Posterior vena cava (tissue), 2 donors: ENCODE results near the gene HCFC1. TPM values are rescaled to one million over a fixed set of nuclear protein-coding genes. Genes with fewer than 3 reads are reported as not detected.
"Not testable (repeated sequence)": the region's sequence is repeated elsewhere in the genome, so short reads cannot be mapped to it uniquely, and the experiment has no call there.

Experiments
- DNase-seq: peaks from one replicate; pipeline ENCODE4 v3.0.0-alpha.2; 2020; ENCODE audit warnings: low spot score
- intact Hi-C, 2 donors: fragments of 100-400 bp; cut with DNase I; formaldehyde crosslinking; loops; one replicate each; pipeline versions ENCODE4 v1.14.1 to v1.14.2; 2022 to 2023
- total RNA-seq, 2 donors: library from RNA; stranded (reverse); fragmentation: NEBNext Ultra II Directional; extraction: Animal tissue kit (Norgen Biotek cat#: 25700); gene quantifications; one replicate each; pipeline ENCODE4 v1.2.1, GENCODE V29; 2021
- donor health status: DM: yes; HTN: yes; CAD: no.
- donor health status: DM: yes; HTN: yes; CAD: no.

HCFC1 gene
- total RNA-seq, 2 donors from 2014 or later = 36.9 to 44.6 TPM

DNA sequence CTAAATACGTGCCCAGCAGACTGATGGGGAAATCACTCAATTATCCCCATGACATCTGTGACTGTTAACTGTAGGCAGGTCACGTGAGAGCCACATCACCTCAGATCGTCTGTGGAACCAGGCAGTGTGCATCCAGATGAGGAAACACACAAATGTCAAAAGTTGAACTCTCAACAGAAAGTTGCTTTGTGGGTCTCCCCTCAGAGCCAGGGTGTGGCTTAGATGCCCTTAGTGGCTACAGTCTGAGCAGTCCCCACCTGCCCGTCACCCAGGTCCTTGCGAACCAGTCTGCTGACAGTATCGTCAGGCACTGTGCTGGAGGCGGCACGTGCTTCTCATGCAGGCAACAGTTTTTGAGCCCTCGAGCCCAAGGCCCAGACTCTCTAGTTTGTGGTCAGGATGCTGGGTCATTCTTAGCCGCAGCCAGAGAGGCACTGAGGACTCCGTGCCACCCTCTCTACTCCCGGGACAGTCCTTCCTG lies 11.7 kb upstream of the HCFC1 start:
- intact Hi-C loops = no loop called here
- DNase-seq = no peak

DNA sequence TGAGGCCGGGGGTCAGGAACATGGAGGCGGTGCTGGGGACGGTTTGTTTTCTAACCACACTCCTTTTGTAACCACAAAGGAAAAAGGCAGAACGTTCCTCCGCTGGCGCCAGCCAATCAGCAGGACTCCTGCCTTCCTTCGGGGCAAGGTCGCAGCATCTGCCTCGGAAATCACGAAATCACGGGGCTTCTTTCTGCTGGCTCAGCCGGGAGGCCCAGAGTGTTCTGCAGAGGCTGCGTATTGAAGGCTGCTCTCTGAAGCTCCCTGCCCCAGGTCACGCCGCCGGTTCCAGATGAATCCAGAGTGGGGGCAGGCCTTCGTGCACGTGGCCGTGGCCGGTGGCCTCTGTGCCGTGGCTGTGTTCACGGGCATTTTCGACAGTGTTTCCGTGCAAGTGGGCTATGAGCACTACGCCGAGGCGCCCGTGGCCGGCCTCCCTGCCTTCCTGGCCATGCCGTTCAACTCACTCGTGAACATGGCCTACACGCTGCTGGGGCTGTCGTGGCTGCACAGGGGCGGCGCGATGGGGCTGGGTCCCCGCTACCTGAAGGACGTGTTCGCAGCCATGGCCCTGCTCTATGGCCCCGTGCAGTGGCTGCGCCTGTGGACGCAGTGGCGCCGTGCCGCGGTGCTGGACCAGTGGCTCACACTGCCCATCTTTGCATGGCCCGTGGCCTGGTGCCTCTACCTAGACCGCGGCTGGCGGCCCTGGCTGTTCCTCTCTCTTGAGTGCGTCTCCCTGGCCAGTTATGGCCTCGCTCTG lies 10.3 kb upstream of the HCFC1 start:
- intact Hi-C loops = no loop called here
- peak; percentile 86 for DNase-seq

DNA sequence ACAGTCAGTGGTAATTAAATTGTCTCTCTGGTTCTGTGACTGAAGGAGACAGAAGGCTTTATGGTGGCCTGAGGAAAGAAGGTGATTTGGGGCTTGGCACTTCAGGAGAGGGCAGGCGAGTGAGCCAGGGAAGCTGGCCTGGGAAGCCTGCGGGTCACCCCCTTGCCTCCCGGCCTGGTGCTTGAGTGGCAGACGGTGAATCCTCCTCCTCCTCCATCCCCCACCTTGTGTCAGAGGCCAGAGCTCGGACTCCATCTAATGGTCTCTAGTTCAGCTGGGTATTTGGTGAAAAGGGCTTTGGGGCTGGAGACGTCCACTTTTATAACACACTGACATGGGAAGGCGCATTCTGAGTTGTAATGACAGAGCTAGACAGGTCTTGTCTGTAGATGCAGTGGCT lies 9.6 kb upstream of the HCFC1 start:
- DNase-seq = no peak
- intact Hi-C loops = no loop called here

DNA sequence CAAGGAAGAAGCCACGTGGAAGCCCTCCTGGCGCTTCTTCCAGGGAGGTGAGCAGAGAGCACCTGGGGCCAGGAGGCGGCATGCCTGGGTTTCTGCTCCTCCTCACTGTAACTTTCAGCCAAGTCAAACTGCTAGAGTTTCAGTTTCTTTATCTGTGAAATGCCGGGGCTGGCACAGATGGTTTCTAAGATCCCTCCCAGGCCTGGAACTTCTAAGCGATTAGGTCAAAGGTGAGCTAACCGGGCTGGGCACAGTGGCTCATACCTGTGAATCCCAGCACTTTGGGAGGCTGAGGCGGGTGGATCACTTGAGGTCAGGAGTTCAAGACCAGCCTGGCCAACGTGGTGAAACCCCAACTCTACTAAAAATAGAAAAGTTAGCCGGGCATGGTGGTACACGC lies 8.8 kb upstream of the HCFC1 start:
- DNase-seq, intact Hi-C loops: not testable (repeated sequence)

DNA sequence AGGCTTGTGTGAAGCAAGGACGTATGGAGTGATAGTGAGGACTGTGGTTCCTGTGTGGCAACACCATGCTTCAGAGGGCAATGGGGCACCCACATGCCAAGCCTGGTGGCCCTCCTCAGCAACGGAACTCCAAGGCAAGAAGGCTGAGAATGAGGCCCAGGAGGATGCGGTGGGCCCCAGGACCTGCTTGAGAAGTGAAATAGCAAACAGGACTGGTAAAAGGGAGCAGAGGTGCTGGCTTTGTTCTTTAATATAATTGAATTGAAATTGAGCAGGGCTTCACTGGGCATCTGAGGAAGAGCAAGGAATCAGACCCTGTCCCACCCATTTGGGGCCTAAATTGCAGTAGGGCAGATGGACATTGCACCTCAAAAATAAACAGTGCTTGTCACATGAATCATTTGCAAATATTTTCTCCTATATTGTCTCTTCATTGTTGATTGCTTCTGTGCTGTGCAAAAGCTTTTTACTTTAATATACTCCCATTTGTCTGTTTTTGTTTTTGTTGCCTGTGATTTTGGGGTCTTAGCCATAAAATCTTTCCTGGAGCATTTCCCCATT lies 3.2 kb upstream of the HCFC1 start:
- intact Hi-C loops = no loop called here
- peak; percentile 74 for DNase-seq

DNA sequence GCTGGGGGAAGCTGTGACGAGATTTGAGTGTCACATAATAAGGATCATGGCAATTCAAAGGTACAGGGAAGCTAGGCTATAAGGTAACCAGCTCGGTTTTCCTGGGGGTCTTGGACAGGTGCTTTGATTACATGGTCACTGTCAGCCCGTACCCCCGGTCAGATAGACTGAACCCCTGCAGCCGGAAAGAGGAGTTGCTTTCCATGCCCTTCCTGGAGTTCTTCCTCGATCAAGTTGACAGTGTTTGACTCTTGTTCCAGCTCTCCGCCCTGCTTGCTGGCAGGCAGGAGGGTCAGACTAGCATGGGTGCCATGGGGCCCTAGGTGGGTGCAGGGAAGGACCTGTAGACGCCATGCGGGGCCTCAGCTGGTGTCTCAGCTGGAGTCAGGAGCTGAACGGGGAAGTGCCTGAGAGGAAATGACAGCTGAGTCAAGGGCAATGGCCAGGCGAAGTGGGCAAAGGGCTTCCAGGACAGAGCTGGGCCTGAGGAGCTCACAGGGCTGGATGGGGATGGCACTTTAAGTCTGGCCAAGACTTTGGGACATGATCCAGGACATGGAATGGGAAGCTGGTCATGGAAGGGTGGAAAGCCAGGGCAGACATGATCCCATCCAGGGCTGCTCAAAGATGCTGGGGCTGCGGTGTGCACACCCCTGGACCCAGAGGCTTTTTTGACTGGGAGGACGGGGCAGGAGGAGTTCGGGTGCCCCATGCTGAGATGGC lies 2.5 kb upstream of the HCFC1 start:
- peak; percentile 61 for DNase-seq

DNA sequence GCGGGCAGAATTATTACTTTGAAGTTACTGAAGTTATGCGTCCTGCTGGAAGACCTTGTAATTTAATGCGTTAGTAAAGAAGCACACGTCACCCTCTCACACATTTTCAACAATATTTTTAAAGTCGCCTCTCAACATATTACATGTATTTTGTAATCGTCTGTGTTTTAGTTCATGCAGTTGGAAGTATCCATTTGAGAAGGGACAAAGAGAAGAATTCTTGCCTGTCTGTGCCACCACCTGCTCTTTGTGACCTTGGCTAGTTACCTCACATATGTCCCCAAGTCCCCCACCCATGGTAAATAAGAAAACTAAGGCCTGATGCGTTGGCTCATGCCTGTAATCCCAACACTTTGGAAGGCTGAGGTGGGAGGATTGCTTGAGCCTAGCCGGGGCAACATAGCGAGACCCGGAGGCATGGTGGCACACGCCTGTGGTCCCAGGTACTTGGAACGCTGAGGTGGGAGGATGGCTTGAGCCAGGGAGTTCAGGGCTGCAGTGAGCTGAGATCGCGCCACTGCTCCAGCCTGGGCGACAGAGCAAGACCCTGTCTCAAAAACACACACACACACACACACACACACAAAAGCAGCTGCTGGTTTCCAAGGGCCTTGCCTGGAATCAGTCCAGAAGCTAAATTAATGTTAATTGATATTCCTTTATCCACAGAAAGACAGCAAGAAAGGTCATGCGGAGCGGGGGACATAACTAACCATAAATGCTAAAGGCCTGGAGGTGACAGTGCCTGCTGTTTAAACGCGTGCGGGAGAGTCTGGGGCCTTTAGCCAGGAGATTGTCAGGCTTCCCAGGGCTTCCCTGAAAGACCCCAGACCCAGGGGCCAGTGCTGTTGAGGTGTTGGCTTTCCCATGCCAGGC lies 1.7 kb upstream of the HCFC1 start:
- no peak for DNase-seq
- intact Hi-C loops = no loop called here

More for the DNA sequence above, 2.5 kb upstream of the HCFC1 start:
- intact Hi-C loops = no loop called here

DNA sequence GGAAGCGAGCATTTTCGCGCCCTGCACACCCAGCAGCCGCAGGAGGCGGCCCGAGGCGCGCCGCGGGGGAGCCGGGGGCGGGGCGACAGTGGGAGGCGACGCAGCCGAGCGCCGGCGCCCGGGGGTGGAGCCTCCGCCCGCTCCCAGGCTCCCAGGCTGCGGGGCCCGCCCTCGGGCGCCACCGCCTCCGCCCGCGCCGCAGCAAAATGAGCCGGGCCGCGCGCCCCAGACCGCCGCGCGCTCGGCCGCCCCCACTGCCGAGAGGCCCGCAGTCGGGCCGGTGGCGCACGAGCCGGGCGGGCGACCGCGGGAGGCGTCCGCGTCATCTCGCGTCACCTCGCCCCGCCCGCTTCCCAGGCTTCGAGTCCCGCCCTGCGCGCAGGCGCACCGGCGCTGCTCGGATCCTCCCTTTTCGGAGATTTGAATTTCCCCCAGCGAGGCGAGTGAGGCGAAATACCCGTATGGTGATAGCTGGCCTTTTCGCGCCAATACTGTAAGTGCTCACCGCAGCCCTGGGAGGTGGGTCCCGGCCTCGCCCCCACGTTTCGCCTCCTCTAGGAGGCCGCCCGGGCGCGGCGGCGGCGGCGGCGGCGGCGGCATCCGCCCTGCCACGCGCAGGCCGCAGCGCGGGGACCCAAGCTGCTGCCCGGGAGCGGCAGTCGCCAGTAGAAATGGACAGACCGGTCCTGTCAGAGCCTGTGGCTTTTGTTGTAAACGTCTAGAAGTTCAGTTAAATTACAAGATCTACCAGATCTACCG lies 929 bp upstream of the HCFC1 start, which contains the start of gene TMEM187:
Gene TMEM187 (plus strand): TSS at position 387 of the 759 bp plus-strand sequence. CDS start 9,309 bp downstream, outside the sequence.
- intact Hi-C loops = no loop called here

DNA sequence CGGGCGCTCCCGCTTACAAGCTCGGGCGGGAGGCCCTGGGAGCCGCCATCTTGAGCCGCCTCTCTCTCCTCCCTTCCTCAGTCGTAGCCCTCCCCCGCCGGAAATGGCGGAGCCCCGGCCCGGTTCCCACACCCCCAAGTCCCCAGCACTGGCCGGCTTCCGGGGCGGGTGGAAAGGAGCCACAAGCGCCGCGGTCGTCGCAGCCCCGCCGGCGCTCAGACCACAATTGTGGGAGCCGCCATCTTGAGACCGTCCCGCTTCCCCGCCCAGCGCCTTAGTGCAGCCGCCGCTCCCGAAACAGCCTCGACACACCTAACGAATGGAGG lies 531 bp downstream of the HCFC1 start:
- intact Hi-C loops = no loop called here

More for the DNA sequence above, 929 bp upstream of the HCFC1 start, which contains the start of gene TMEM187:
- peak; percentile 97 for DNase-seq

DNA sequence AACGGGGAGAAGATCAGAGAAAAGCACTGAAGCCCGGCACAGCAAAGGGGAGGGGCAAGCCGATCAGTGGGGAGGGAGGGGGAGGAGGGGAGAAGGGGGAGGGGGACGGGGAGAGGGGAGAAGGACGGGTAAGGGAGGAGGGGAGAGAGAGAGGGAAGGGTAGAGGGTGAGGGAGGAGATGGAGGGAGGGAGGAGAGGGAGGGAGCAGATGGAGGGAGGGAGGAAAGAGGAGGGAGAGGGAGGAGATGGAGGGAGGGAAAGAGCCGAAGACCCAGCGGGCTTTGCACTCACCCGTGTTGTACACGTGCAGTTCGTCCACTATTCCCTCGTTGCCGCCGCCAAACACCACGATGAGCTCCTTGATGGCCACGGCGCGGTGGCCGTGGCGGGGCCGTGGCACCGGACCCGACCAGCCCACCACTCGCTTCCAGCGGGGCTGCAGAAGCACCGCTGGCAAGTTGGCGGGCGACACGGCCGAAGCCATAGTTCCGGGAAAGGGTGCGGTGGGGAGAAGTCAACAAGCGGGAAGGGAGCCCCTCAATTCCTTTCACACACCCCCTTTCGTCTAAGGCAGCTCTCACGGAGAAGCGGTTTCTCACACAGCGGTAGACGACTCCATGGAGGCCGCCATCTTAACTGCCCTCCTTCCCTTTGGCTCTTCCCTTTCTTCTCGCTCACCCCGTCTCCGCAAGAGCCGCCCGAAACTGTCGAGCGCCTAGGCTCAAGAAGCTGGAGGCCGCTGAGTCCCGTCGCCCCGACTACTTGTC lies 1.1 kb downstream of the HCFC1 start:
- peak; percentile 82 for DNase-seq

More for the DNA sequence above, 531 bp downstream of the HCFC1 start:
- peak; percentile 98 for DNase-seq

DNA sequence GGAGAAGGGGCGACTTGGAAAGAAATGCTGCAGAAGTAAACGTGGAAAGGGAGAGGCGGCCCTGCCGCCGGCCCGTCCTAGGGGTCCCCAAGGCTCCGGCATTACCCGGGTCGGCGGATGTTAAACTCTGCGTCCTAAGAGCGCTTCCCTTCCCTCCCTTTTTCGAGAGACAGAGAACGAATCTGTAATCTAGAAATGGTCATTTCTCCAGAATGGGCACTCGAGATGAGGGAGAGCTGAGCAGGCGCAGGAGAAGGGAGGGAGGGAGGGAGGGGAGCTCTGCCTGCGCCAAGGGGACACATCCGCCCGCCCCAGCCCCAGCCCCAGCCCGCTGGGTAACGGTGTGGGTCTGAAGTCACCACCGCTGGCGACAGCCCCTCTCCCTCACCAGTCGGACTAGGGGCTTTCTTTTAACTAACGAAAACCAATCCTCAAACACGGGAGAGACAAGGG lies 1.7 kb downstream of the HCFC1 start:
- DNase-seq = peak; percentile 86
- intact Hi-C loops = no loop called here

More for the DNA sequence above, 1.1 kb downstream of the HCFC1 start:
- intact Hi-C loops = no loop called here

DNA sequence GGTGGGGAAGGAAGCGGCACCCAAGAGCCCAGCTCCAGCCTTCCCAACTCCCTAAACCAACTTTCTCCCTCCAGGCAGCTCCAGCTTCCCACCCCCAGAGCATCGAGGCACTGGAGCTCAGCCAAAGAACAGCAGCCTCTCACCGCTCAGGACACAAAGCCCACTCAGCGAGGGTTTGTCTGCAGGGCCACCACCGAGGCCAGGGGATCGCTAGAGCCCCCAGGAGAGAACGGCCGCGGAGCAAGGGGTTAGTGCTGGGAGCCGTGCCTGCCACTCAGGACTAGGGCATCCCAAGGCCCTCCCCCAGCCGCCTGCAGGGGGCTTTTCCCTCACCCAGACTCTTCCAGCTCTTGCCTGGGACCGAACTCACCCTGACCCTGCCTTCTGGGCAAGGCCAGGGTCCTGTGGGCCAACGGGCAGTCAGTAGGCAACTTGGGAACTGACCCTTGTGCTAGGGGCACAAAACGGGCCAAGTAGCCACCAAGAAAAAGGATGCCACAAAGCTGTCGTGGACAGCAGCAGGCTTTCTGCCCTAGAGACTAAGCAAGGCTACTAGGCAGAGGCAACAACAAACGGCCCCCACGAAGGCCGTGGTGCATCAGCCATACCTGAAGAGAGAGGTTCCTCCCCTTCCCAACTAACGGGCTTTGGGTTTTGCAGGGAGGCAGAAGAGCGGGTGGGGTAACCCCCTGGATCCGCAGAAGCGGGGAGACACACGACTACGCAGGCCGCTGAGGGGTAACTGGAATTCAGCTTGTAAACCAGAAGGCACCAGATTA lies 2.3 kb downstream of the HCFC1 start:
- intact Hi-C loops = no loop called here
- DNase-seq = peak; percentile 76

DNA sequence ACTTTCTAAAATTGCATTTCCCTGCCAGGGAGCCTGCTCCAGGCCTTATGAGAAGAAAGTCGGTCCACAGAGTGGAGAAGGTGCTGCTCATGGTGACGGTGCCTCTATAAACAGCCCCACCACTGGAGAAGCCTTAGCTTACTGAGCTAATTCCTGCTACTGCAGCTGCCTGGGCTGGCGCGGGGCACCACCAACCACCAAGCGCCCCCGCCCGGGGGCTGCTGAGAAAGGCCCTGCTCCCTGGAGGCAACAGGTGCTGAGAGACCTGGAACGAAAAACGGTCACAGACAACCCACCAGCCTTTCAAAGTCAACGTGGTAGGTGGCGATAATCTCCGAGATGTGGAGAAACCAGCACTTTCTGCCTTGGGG lies 2.9 kb downstream of the HCFC1 start:
- intact Hi-C loops = no loop called here
- DNase-seq = peak; percentile 78

DNA sequence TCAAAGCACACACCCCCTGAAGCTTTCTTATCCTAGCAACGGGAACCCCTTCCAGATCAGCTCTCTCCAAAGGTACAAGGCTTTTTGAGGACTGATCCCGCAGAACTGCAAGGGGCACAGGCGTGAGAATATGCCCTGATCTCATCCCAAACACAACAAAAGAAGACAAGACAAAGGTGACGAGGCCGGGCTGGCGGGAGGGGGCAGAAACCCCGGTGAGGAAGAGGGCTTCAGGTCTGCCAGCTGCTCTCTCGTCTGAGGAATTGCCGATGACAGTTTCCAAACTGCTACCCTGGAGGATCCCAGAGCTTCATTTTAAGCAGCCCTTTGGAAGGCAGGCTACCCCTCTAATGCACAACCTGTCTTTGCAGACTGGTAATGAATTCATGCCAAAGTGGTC lies 3.4 kb downstream of the HCFC1 start:
- no peak for DNase-seq
- intact Hi-C loops = no loop called here

DNA sequence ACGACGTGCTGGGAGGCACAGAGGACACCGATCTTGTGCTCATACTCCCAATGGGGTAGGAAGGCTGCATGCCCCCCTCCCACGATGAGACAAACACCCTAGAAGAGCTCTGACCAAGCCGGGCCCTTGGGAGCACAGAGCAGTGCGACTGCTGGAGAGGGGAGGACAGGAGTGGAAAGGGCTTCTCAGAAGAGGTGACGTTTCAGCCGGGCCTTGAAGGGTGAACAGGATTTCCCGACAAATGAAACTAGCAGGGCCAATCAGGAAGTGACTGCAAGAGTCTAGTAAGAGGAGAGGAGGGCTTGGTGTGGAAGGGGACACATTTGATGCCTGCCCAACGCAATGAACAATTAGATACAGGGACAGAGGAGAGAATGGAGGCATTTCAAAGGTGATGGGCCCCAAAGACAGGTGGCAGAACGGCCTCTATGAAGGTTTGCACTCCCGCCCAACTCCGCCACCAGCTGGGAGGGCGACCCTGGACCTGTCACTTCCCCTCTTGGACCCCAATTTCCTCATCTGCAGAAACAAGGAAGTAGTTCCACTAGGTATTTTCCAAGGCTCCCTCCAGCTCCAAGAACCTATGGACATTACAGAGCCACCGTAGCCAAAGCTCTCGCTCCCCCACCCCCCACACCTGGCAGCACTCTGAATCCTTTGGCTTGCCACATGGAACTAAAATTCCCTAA lies 3.9 kb downstream of the HCFC1 start:
- no peak for DNase-seq
- intact Hi-C loops = no loop called here

DNA sequence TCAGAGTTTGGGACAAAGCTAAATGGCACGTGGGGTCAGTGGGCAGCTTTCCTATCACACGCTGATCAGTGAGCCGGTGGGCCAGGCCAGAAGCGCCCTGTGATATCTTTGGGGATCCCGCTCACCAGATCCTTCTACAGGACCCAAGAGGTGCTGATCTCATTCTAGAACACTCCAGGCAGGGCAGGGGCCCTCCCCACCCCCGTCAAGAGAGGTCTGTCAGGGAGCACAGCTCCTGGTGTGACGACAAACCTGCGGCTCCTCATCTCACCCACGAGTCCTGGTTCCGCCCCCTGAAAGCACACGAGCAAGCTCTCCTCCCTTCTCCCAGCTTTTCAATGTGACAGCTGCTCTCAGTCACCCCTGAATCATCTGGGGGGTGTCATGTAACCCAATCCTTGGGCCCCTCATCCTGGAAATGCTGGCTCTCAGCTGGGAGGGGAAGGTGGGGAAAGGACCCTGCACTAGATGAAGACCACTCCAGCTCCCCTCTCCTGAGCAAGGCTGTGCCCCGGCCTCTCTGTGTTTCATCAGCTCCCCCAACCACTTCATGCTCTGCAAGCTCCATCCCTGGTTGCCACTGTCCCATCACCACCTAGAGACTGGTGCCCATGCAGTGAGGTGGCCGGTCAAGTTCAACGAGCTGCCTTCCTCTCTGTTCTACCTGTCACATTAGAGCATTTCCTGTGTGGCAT lies 4.6 kb downstream of the HCFC1 start:
- intact Hi-C loops = no loop called here
- no peak for DNase-seq
